ENCODE measurements around the gene BTG4.
A peak's percentile ranks its signal among the peaks of the same experiment; 100 is the strongest.

Gene BTG4

GRCh38 chr11:111554532-111554931 lies 42.3 kb upstream of the BTG4 start:
- peak overlapping the region; percentile 44 for H3K27ac ChIP-seq
- TF ChIP-seq CTCF (conservative IDR thresholded peaks at IDR 0.05), result no peak

- H3K27ac ChIP-seq, result no peak overlapping the region
- no peak for TF ChIP-seq CTCF (conservative IDR thresholded peaks at IDR 0.05)
Measured at GRCh38 chr11:111550258-111550657, 38.1 kb upstream of the BTG4 start.

GRCh38 chr11:111549869-111550203 lies 37.6 kb upstream of the BTG4 start:
- no peak overlapping the region for H3K27ac ChIP-seq
- TF ChIP-seq CTCF (conservative IDR thresholded peaks at IDR 0.05), result no peak

- TF ChIP-seq CTCF (conservative IDR thresholded peaks at IDR 0.05), result no peak
- no peak overlapping the region for H3K27ac ChIP-seq
Measured at GRCh38 chr11:111549196-111549868, 37.1 kb upstream of the BTG4 start.

- no peak for TF ChIP-seq CTCF (conservative IDR thresholded peaks at IDR 0.05)
- no peak overlapping the region for H3K27ac ChIP-seq
Measured at GRCh38 chr11:111548525-111548924, 36.3 kb upstream of the BTG4 start.

GRCh38 chr11:111542606-111543275 lies 30.6 kb upstream of the BTG4 start:
- H3K27ac ChIP-seq, result no peak overlapping the region
- no peak for TF ChIP-seq CTCF (conservative IDR thresholded peaks at IDR 0.05)

- no peak for TF ChIP-seq CTCF (conservative IDR thresholded peaks at IDR 0.05)
- no peak overlapping the region for H3K27ac ChIP-seq
Measured at GRCh38 chr11:111541254-111542061, 29.3 kb upstream of the BTG4 start.
